Caco-2 (cell line): ENCODE results near the gene PKD2. TPM values are rescaled to one million over a fixed set of nuclear protein-coding genes. Genes with fewer than 3 reads are reported as not detected.

ENCODE experiments used
- BruUV-seq: library from RNA; stranded (reverse); fragments of 400-500 nt; replicated peaks from 2 replicates; lab custom pipeline; 2021; lab: Mats Ljungman, UMichigan
- CTCF ChIA-PET: fragments of 300-600 bp; sonication (Branson Sonifier 250); formaldehyde crosslinking; loops from one replicate; lab custom pipeline; 2022; ENCODE audit warnings: antibody characterized with exemption; lab: Charles Lee
- POLR2A ChIA-PET: fragments of 300-600 bp; sonication (Branson Sonifier 250); formaldehyde crosslinking; loops from one replicate; lab custom pipeline; 2022; ENCODE audit warnings: antibody characterized with exemption; lab: Charles Lee
- DNase-seq, 2 experiments: peaks; one replicate each; pipeline versions ENCODE4 v3.0.0 to v3.0.0-alpha.2; 2020 to 2022
- H3K27me3 ChIP-seq: replicated peaks from 2 replicates; pipeline ENCODE4 v1.6.0; 2011; ENCODE audit warnings: low read length; ENCODE audit not compliant: control insufficient read depth, insufficient read depth
- H3K36me3 ChIP-seq: 2 replicates; pipeline ENCODE4 v1.5.1; 2011; ENCODE audit warnings: low read length; ENCODE audit not compliant: control insufficient read depth, insufficient read depth
- H3K4me1 ChIP-seq: fragments of 250-450 bp; sonication (Bioruptor Pico); 2 replicates; pipeline ENCODE4 v1.5.1; 2020; ENCODE audit warnings: mild to moderate bottlenecking
- H3K4me3 ChIP-seq: 2 replicates; pipeline ENCODE4 v1.5.1; 2011; ENCODE audit warnings: low read depth, mild to moderate bottlenecking, control low read depth, low read length
- H3K9me3 ChIP-seq: fragments of 250-450 bp; sonication (Bioruptor Pico); 2 replicates; pipeline ENCODE4 v1.5.1; 2020; ENCODE audit warnings: mild to moderate bottlenecking, moderate library complexity
- H3K27ac Mint-ChIP-seq: one replicate; pipeline ENCODE4 v1.8.0; 2022; ENCODE audit warnings: mixed read lengths; ENCODE audit not compliant: unreplicated experiment
- H3K27me3 Mint-ChIP-seq: one replicate; pipeline ENCODE4 v1.8.0; 2022; ENCODE audit warnings: mixed read lengths; ENCODE audit not compliant: insufficient read depth, unreplicated experiment
- H3K36me3 Mint-ChIP-seq: one replicate; pipeline ENCODE4 v1.8.0; 2022; ENCODE audit warnings: mild to moderate bottlenecking, mixed read lengths; ENCODE audit not compliant: insufficient read depth, unreplicated experiment
- H3K4me1 Mint-ChIP-seq: one replicate; pipeline ENCODE4 v1.8.0; 2022; ENCODE audit warnings: low read depth, mixed read lengths; ENCODE audit not compliant: unreplicated experiment
- H3K4me3 Mint-ChIP-seq: one replicate; pipeline ENCODE4 v1.8.0; 2022; ENCODE audit warnings: mild to moderate bottlenecking, moderate library complexity, mixed read lengths; ENCODE audit not compliant: unreplicated experiment
- H3K9me3 Mint-ChIP-seq: one replicate; pipeline ENCODE4 v1.8.0; 2022; ENCODE audit warnings: mixed read lengths; ENCODE audit not compliant: unreplicated experiment
- CTCF ChIP-seq, 2 experiments: fragments of 200-600 bp in 1 of 2; IDR thresholded peaks; 1 replicate in 1 of 2; 2 replicates in 1 of 2; pipeline versions ENCODE4 v1.5.1 to v1.8.0; 2011 to 2022; ENCODE audit warnings: antibody characterized with exemption in 1 of 2, control low read depth in 1 of 2, inconsistent platforms in 1 of 2, low read depth in 1 of 2, low read length in 1 of 2, mild to moderate bottlenecking in 1 of 2, moderate library complexity in 1 of 2; ENCODE audit not compliant: insufficient read depth in 1 of 2, severe bottlenecking in 1 of 2, unreplicated experiment in 1 of 2
- intact Hi-C: fragments of 100-400 bp; cut with micrococcal nuclease; formaldehyde crosslinking; loops from one replicate; pipeline ENCODE4 v1.10.0; 2022; ENCODE audit not compliant: unreplicated experiment
- total RNA-seq: library from RNA; stranded (reverse); gene quantifications from 2 replicates; pipeline ENCODE4 v1.2.3, GENCODE V29; 2022

Gene PKD2
- total RNA-seq, 1 experiment from 2014 or later: 7.3 TPM

GRCh38 chr4:88093874-88094273 lies 86.4 kb downstream of the PKD2 start:
- Histone ChIP-seq H3K9me3 (no peaks in the 10 kb centered on the region), H3K4me1 (no peaks in the 10 kb centered on the region), H3K36me3 (no peaks in the 10 kb centered on the region), H3K4me3 (no peak overlapping the region), H3K27me3 (no peaks in the 10 kb centered on the region)
- Mint-ChIP-seq H3K27me3 (no peaks in the 10 kb centered on the region), H3K4me1 (peaks cover 6% of the 10 kb centered on the region), H3K27ac (no peak overlapping the region), H3K36me3 (peaks cover 24% of the 10 kb centered on the region), H3K4me3 (no peak overlapping the region), H3K9me3 (no peaks in the 10 kb centered on the region)
- intact Hi-C loops: no loop called here
- no TSS peak for BruUV-seq
- no peak for DNase-seq
- TF ChIP-seq CTCF (IDR thresholded peaks at IDR 0.05; ENCODE audit: insufficient read depth in 1 of 2, low read depth in 1 of 2, low read length in 1 of 2, severe bottlenecking in 1 of 2, unreplicated experiment in 1 of 2): no peak
- POLR2A ChIA-PET: no interaction called here
- CTCF ChIA-PET: no interaction called here

DNA sequence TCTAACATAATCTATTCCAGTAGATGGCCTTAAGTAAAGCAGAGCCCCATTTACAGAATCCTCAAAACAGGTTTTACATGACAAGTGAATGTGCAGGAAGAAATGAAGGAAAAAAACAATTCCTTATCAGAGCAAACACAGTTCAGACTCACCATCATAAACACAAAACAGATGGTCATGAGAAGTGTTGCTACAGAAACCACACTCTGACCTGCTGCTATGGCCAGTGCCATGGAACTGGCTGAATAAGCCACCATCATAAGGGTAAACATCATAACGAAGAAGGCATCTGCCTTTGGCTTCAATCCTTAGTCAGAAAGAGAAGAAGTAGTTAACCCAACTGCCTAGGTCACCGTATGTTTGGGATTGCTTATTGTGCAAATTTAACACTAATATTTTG lies 89.9 kb downstream of the PKD2 start:
- Mint-ChIP-seq H3K27ac (no peak overlapping the region), H3K27me3 (no peaks in the 10 kb centered on the region), H3K36me3 (peaks cover 28% of the 10 kb centered on the region), H3K9me3 (no peaks in the 10 kb centered on the region), H3K4me1 (peaks cover 6% of the 10 kb centered on the region), H3K4me3 (no peak overlapping the region)
- no peaks in the 10 kb centered on the region for H3K4me1 ChIP-seq
- H3K36me3 ChIP-seq: no peaks in the 10 kb centered on the region
- ChIA-PET CTCF (no interaction called here), POLR2A (no interaction called here)
- no peaks in the 10 kb centered on the region for H3K9me3 ChIP-seq
- no peaks in the 10 kb centered on the region for H3K27me3 ChIP-seq
- no peak overlapping the region for H3K4me3 ChIP-seq
- no TSS peak for BruUV-seq
- intact Hi-C loops: no loop called here
- TF ChIP-seq CTCF (IDR thresholded peaks at IDR 0.05; ENCODE audit: insufficient read depth in 1 of 2, low read depth in 1 of 2, low read length in 1 of 2, severe bottlenecking in 1 of 2, unreplicated experiment in 1 of 2): no peak
- DNase-seq: peak in 1 of 2 experiments; percentile 4

DNA sequence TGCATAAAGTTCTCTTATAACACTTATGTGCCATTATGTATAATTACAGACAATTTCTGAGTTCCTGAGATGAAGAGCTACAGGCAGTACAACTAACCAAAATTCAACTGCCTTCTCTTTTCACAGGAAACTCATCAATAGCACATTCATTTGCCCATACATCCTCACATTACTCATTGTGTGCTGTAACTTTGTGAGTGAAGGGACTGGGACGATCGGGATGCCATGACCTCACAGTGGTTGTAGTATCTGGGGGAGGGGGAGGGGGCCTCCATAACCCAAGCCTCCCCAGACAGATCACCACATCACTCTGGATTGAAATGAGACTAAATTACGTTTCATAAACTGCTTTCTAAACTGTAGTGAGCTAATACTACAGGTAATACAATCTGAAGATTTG lies 90.3 kb downstream of the PKD2 start:
- DNase-seq: no peak
- Mint-ChIP-seq H3K4me3 (no peak overlapping the region), H3K27me3 (no peaks in the 10 kb centered on the region), H3K4me1 (peaks cover 6% of the 10 kb centered on the region), H3K27ac (no peak overlapping the region), H3K9me3 (no peaks in the 10 kb centered on the region), H3K36me3 (peaks cover 28% of the 10 kb centered on the region)
- no peak for TF ChIP-seq CTCF (IDR thresholded peaks at IDR 0.05; ENCODE audit: insufficient read depth in 1 of 2, low read depth in 1 of 2, low read length in 1 of 2, severe bottlenecking in 1 of 2, unreplicated experiment in 1 of 2)
- BruUV-seq: no TSS peak
- ChIA-PET POLR2A (no interaction called here), CTCF (no interaction called here)
- Histone ChIP-seq H3K4me1 (no peaks in the 10 kb centered on the region), H3K4me3 (no peak overlapping the region), H3K27me3 (no peaks in the 10 kb centered on the region), H3K9me3 (no peaks in the 10 kb centered on the region), H3K36me3 (no peaks in the 10 kb centered on the region)
- intact Hi-C loops: no loop called here
